H1 (cell line): ENCODE results near the gene GPR156. TPM values are rescaled to one million over a fixed set of nuclear protein-coding genes. Genes with fewer than 3 reads are reported as not detected.

Experiments used
- CTCF ChIA-PET: fragments of 300-600 bp; sonication (Branson Sonifier 250); formaldehyde crosslinking; loops from one replicate; lab custom pipeline; 2021; ENCODE audit not compliant: partially characterized antibody; lab: Charles Lee
- POLR2A ChIA-PET: fragments of 300-600 bp; sonication (Branson Sonifier 250); formaldehyde crosslinking; loops from one replicate; lab custom pipeline; 2021; ENCODE audit warnings: inconsistent platforms; ENCODE audit not compliant: partially characterized antibody; lab: Charles Lee
- DNase-seq, 2 experiments: peaks; one replicate each; pipeline versions ENCODE4 v3.0.0 to v3.0.0-alpha.2; 2010 to 2022; ENCODE audit warnings: low spot score in 2 of 2, low read depth in 1 of 2, mixed read lengths in 1 of 2
- FAIRE-seq: peaks from 2 replicates; lab custom pipeline; 2011; peaks lifted over from hg19 to GRCh38; lab: Jason Lieb, UNC
- H2AFZ ChIP-seq: 2 replicates; pipeline ENCODE4 v1.8.1; 2012; ENCODE audit warnings: low read length, inconsistent platforms
- H2AK5ac ChIP-seq: 2 replicates; pipeline ENCODE4 v1.6.1; 2013; ENCODE audit warnings: low read depth, low read length
- H2BK120ac ChIP-seq: replicated peaks from 2 replicates; pipeline ENCODE3; 2013; ENCODE audit warnings: low read depth, low read length, inconsistent platforms
- H2BK12ac ChIP-seq: 2 replicates; pipeline ENCODE4 v1.6.1; 2013; ENCODE audit warnings: low read depth, low read length
- H2BK15ac ChIP-seq: 2 replicates; pipeline ENCODE4 v1.6.1; 2013; ENCODE audit warnings: low read length
- H2BK20ac ChIP-seq: 2 replicates; pipeline ENCODE4 v1.6.1; 2013; ENCODE audit warnings: low read length
- H2BK5ac ChIP-seq: 2 replicates; pipeline ENCODE4 v1.6.1; 2013; ENCODE audit warnings: low read depth, low read length
- H3K14ac ChIP-seq: 2 replicates; pipeline ENCODE4 v1.6.1; 2013; ENCODE audit warnings: inconsistent platforms; ENCODE audit not compliant: insufficient read length
- H3K18ac ChIP-seq: 2 replicates; pipeline ENCODE4 v1.6.1; 2013; ENCODE audit warnings: low read length; ENCODE audit errors: extremely low read depth
- H3K23ac ChIP-seq: 2 replicates; pipeline ENCODE4 v1.6.1; 2013; ENCODE audit warnings: inconsistent platforms; ENCODE audit not compliant: insufficient read length
- H3K23me2 ChIP-seq: 2 replicates; pipeline ENCODE4 v1.6.1; 2013; ENCODE audit warnings: low read depth, low read length
- H3K27ac ChIP-seq: 2 replicates; pipeline ENCODE4 v1.6.1; 2011; ENCODE audit warnings: low read depth, low read length, inconsistent platforms
- H3K27me3 ChIP-seq, 4 experiments: replicated peaks in 1 of 4; 1 replicate in 1 of 4; 2 replicates in 3 of 4; pipeline versions ENCODE4 v1.6.1 to v1.8.1; 2011 to 2013; ENCODE audit warnings: low read length in 3 of 4, mild to moderate bottlenecking in 3 of 4, inconsistent platforms in 2 of 4, mixed read lengths in 2 of 4, moderate library complexity in 1 of 4; ENCODE audit not compliant: control insufficient read depth in 3 of 4, insufficient read depth in 3 of 4; ENCODE audit errors: extremely low read depth in 1 of 4
- H3K36me3 ChIP-seq, 4 experiments: 2 replicates each; pipeline versions ENCODE4 v1.6.1 to v1.8.1; 2011 to 2013; ENCODE audit warnings: mild to moderate bottlenecking in 4 of 4, low read length in 3 of 4, moderate library complexity in 2 of 4, control low read depth in 1 of 4, inconsistent platforms in 1 of 4; ENCODE audit not compliant: insufficient read depth in 4 of 4, control insufficient read depth in 2 of 4
- H3K4ac ChIP-seq: replicated peaks from 2 replicates; pipeline ENCODE3; 2013; ENCODE audit warnings: low read length, low read depth, mixed read lengths, inconsistent platforms; ENCODE audit not compliant: insufficient read length
- H3K4me1 ChIP-seq, 4 experiments: replicated peaks in 1 of 4; 1 replicate in 1 of 4; 2 replicates in 3 of 4; pipeline versions ENCODE4 v1.6.1 to v1.8.1; 2011 to 2013; ENCODE audit warnings: low read length in 3 of 4, inconsistent platforms in 2 of 4, mixed read lengths in 1 of 4; ENCODE audit not compliant: insufficient read depth in 4 of 4, control insufficient read depth in 3 of 4
- H3K4me2 ChIP-seq, 2 experiments: 2 replicates each; pipeline versions ENCODE4 v1.6.1 to v1.8.1; 2011 to 2013; ENCODE audit warnings: low read depth in 2 of 2, low read length in 2 of 2, control low read depth in 1 of 2, inconsistent platforms in 1 of 2, mild to moderate bottlenecking in 1 of 2; ENCODE audit not compliant: insufficient read depth in 1 of 2
- H3K4me3 ChIP-seq, 4 experiments: fragments of 200-600, 300-600 bp in 1 of 4; sonication (generic), shearing (Covaris generic), sonication (Bioruptor Twin) in 1 of 4; 2 replicates each; pipeline versions ENCODE4 v1.5.1 to v1.8.1; 2011 to 2016; ENCODE audit warnings: low read length in 4 of 4, low read depth in 3 of 4, control low read depth in 2 of 4, inconsistent platforms in 2 of 4, mild to moderate bottlenecking in 2 of 4, mixed read lengths in 1 of 4, moderate library complexity in 1 of 4; ENCODE audit not compliant: insufficient read depth in 2 of 4; ENCODE audit errors: extremely low read depth in 1 of 4
- H3K56ac ChIP-seq: replicated peaks from 2 replicates; pipeline ENCODE3; 2013; ENCODE audit warnings: low read depth, mild to moderate bottlenecking, mixed read lengths, low read length, inconsistent platforms; ENCODE audit not compliant: insufficient read length
- H3K79me1 ChIP-seq: 2 replicates; pipeline ENCODE4 v1.6.1; 2013; ENCODE audit warnings: low read depth, low read length, control low read depth
- H3K79me2 ChIP-seq, 2 experiments: 2 replicates each; pipeline versions ENCODE4 v1.6.1 to v1.8.1; 2012 to 2013; ENCODE audit warnings: low read length in 2 of 2, mild to moderate bottlenecking in 2 of 2, inconsistent platforms in 1 of 2; ENCODE audit not compliant: insufficient read depth in 2 of 2, control insufficient read depth in 1 of 2
- H3K9ac ChIP-seq, 4 experiments: replicated peaks in 1 of 4; 1 replicate in 1 of 4; 2 replicates in 3 of 4; pipeline versions ENCODE4 v1.6.1 to v1.8.1; 2011 to 2013; ENCODE audit warnings: low read depth in 3 of 4, low read length in 3 of 4, control low read depth in 2 of 4, mild to moderate bottlenecking in 2 of 4, moderate library complexity in 2 of 4, inconsistent platforms in 1 of 4; ENCODE audit errors: extremely low read depth in 1 of 4
- H3K9me3 ChIP-seq, 2 experiments: 2 replicates each; pipeline versions ENCODE4 v1.6.1 to v1.8.1; 2012 to 2013; ENCODE audit warnings: mild to moderate bottlenecking in 2 of 2, moderate library complexity in 2 of 2, control low read depth in 1 of 2, inconsistent platforms in 1 of 2, low read depth in 1 of 2, low read length in 1 of 2, mixed read lengths in 1 of 2; ENCODE audit not compliant: insufficient read depth in 2 of 2
- H4K20me1 ChIP-seq, 2 experiments: replicated peaks in 1 of 2; 2 replicates each; pipeline versions ENCODE3 to v1.8.1; 2011 to 2013; ENCODE audit warnings: inconsistent platforms in 2 of 2, low read length in 2 of 2, mild to moderate bottlenecking in 1 of 2; ENCODE audit not compliant: insufficient read depth in 2 of 2, control insufficient read depth in 1 of 2
- H4K5ac ChIP-seq: 2 replicates; pipeline ENCODE4 v1.6.1; 2013; ENCODE audit warnings: low read length, low read depth, mixed read lengths, inconsistent platforms; ENCODE audit not compliant: insufficient read length
- H4K8ac ChIP-seq: 2 replicates; pipeline ENCODE4 v1.8.0; 2013; ENCODE audit warnings: mild to moderate bottlenecking, moderate library complexity, low read length, inconsistent platforms; ENCODE audit not compliant: insufficient read depth; ENCODE audit errors: extremely low read depth
- H4K91ac ChIP-seq: replicated peaks from 2 replicates; pipeline ENCODE3; 2013; ENCODE audit warnings: low read length, mixed read lengths, inconsistent platforms; ENCODE audit not compliant: insufficient read length
- CHD1 ChIP-seq: IDR thresholded peaks from 2 replicates; pipeline ENCODE4 v1.6.1; 2012; ENCODE audit warnings: low read depth, low read length, improper control_type of control experiment
- WGBS, 2 experiments: shearing (Covaris generic) in 1 of 2; methylation state at CpG; one replicate each; pipeline versions ENCODE4 v1.1.6 to v1.1.7; 2013 to 2015; ENCODE audit warnings: low lambda C conversion rate in 2 of 2, mixed read lengths in 2 of 2, inconsistent platforms in 1 of 2, low coverage in 1 of 2, missing lambda C conversion rate in 1 of 2; ENCODE audit not compliant: insufficient replicate concordance in 2 of 2, insufficient coverage in 1 of 2, insufficient read length in 1 of 2; ENCODE audit errors: extremely low coverage in 1 of 2, missing lambda C conversion rate in 1 of 2; 5-methylcytosine and 5-hydroxymethylcytosine counted together
- polyA plus RNA-seq, 7 experiments: library from polyadenylated mRNA; depleted of rRNA in 3 of 7; stranded (reverse) in 5 of 7; unstranded in 2 of 7; fragments of >200 nt in 5 of 7; fragments of 200-250 nt in 2 of 7; gene quantifications; 1 replicate in 5 of 7; 2 replicates in 1 of 7; 4 replicates in 1 of 7; pipeline versions ENCODE4 v1.2.1 to v1.2.3, GENCODE V29; 2011 to 2013; ENCODE audit warnings: missing spikeins in 2 of 7, mixed read lengths in 2 of 7
- total RNA-seq: library from RNA; stranded (reverse); fragmentation: NEBNext Ultra II Directional; extraction: Animal tissue kit (Norgen Biotek cat#: 25700); gene quantifications from 2 replicates; pipeline ENCODE4 v1.2.1, GENCODE V29; 2021

The GPR156 gene
- total and polyA plus RNA-seq, 2 of the 8 experiments (the other 6 are each of a cell fraction or from before 2014, with no cell fraction given), result 1.6 to 1.8 TPM

DNA sequence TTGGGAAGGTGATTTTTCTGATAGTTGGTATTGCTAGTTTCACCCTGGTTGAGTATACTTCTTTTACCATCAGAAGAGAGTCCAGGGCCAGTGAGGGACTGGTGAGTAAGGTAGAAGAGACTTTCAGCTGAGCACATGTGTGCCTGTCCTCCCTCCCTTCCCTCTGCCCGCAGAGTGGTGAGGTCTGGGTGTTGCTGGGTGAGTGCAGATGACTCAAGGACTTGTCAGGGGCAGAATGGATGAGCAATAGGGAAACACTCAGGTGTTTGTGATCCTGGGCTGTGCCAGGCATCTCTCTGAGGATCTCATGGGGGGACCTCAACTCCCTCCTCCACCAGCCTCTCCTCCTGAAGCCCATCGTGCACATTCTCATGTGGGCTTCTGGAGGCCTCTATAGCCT, 114.8 kb downstream of the GPR156 start:
- no peak for FAIRE-seq
- Histone ChIP-seq H4K8ac (no peak overlapping the region), H4K5ac (no peak overlapping the region), H2BK12ac (no peak overlapping the region), H3K79me2 (no peaks in the 10 kb centered on the region), H3K27me3 (no peaks in the 10 kb centered on the region), H3K23ac (no peak overlapping the region), H2BK15ac (no peak overlapping the region), H3K36me3 (no peaks in the 10 kb centered on the region), H3K14ac (no peak overlapping the region), H2AK5ac (no peak overlapping the region), H2BK120ac (no peak overlapping the region), H3K4me3 (no peak overlapping the region), H2BK20ac (no peak overlapping the region), H4K20me1 (no peaks in the 10 kb centered on the region), H4K91ac (no peak overlapping the region), H3K79me1 (no peaks in the 10 kb centered on the region), H3K18ac (no peak overlapping the region), H3K9me3 (no peaks in the 10 kb centered on the region), H3K23me2 (no peaks in the 10 kb centered on the region), H3K4me2 (no peak overlapping the region), H3K9ac (no peak overlapping the region), H3K4me1 (no peaks in the 10 kb centered on the region), H3K4ac (no peak overlapping the region), H2BK5ac (no peak overlapping the region), H2AFZ (no peak overlapping the region), H3K56ac (no peak overlapping the region), H3K27ac (no peak overlapping the region)
- DNase-seq, result no peak
- WGBS, 2 experiments, result 94% methylated on average over 2 of the region's 2 CpGs; no CpG with 5 or more reads in 1 of the 2 experiments
- CTCF ChIA-PET, result interaction anchor here (0.7 to 1.2 kb wide), 2 partner anchors 13 to 20 kb away, joined by 3 read pairs; no protein-coding TSS in a partner anchor
- POLR2A ChIA-PET, result no interaction called here
- TF ChIP-seq CHD1, result no peak
